ENCODE measurements around the gene OR5H1.

Gene OR5H1

GRCh38 chr3:98130421-98130820, at the start of gene OR5H1:
Gene OR5H1, plus strand, starts transcription at chr3:98130721. Its CDS starts 1,977 bp downstream, at chr3:98132698.
- no peak for DNase-seq (ENCODE audit: low read depth)
- TF ChIP-seq CTCF (conservative IDR thresholded peaks at IDR 0.05; ENCODE audit: control insufficient read depth, insufficient read depth, low read depth, low read length): no peak
- H3K4me3 ChIP-seq (ENCODE audit: control insufficient read depth, low read depth, low read length): no peak within 1 kb of the TSS

GRCh38 chr3:98086873-98087272, 43.6 kb upstream of the OR5H1 start, which contains the start of gene OR5AC2:
Gene OR5AC2, plus strand, starts transcription at chr3:98087173. Its CDS starts 0 bp downstream, at chr3:98087173.
- no peak within 1 kb of the TSS for H3K4me3 ChIP-seq (ENCODE audit: control insufficient read depth, low read depth, low read length)
- no peak for TF ChIP-seq CTCF (conservative IDR thresholded peaks at IDR 0.05; ENCODE audit: control insufficient read depth, insufficient read depth, low read depth, low read length)
- DNase-seq (ENCODE audit: low read depth): no peak

GRCh38 chr3:98095882-98096281, 34.6 kb upstream of the OR5H1 start:
- DNase-seq (ENCODE audit: low read depth): no peak
- TF ChIP-seq CTCF (conservative IDR thresholded peaks at IDR 0.05; ENCODE audit: control insufficient read depth, insufficient read depth, low read depth, low read length): no peak
- H3K4me3 ChIP-seq (ENCODE audit: control insufficient read depth, low read depth, low read length): no peak overlapping the region

GRCh38 chr3:98099848-98100247, 30.7 kb upstream of the OR5H1 start:
- no peak for TF ChIP-seq CTCF (conservative IDR thresholded peaks at IDR 0.05; ENCODE audit: control insufficient read depth, insufficient read depth, low read depth, low read length)
- DNase-seq (ENCODE audit: low read depth): no peak
- no peak overlapping the region for H3K4me3 ChIP-seq (ENCODE audit: control insufficient read depth, low read depth, low read length)

GRCh38 chr3:98108162-98108561, 22.4 kb upstream of the OR5H1 start:
- no peak for TF ChIP-seq CTCF (conservative IDR thresholded peaks at IDR 0.05; ENCODE audit: control insufficient read depth, insufficient read depth, low read depth, low read length)
- no peak for DNase-seq (ENCODE audit: low read depth)

GRCh38 chr3:98109807-98110549, 20.5 kb upstream of the OR5H1 start:
- no peak for DNase-seq (ENCODE audit: low read depth)
- no peak for TF ChIP-seq CTCF (conservative IDR thresholded peaks at IDR 0.05; ENCODE audit: control insufficient read depth, insufficient read depth, low read depth, low read length)
- H3K4me3 ChIP-seq (ENCODE audit: control insufficient read depth, low read depth, low read length): no peak overlapping the region

More at GRCh38 chr3:98108162-98108561, 22.4 kb upstream of the OR5H1 start:
- no peak overlapping the region for H3K4me3 ChIP-seq (ENCODE audit: control insufficient read depth, low read depth, low read length)
